SU-DHL-6 (cell line): Measurements from ENCODE around the gene GPX8.

Experiments
- H2AFZ ChIP-seq: fragments of 200-600 bp; sonication (generic); 2 replicates; pipeline ENCODE4 v1.6.1; 2014; ENCODE audit warnings: low read depth, mild to moderate bottlenecking, moderate library complexity, mixed read lengths, antibody characterized with exemption, low read length; ENCODE audit not compliant: severe bottlenecking
- H3F3A ChIP-seq: fragments of 200-600 bp; shearing (Covaris generic); 2 replicates; pipeline ENCODE4 v1.6.0; 2016; ENCODE audit warnings: antibody characterized with exemption, mild to moderate bottlenecking; ENCODE audit not compliant: insufficient read depth
- H3K27ac ChIP-seq: fragments of 200-600 bp; sonication (generic); 2 replicates; pipeline ENCODE4 v1.5.1; 2016; ENCODE audit warnings: low read depth, mild to moderate bottlenecking, low read length, moderate library complexity, mixed read lengths
- H3K27me3 ChIP-seq: fragments of 200-600 bp; sonication (generic), shearing (Covaris generic); 2 replicates; pipeline ENCODE4 v1.6.0; 2014; ENCODE audit warnings: mild to moderate bottlenecking, low read length
- H3K36me3 ChIP-seq: fragments of 200-600 bp; sonication (generic); 2 replicates; pipeline ENCODE4 v1.6.1; 2014; ENCODE audit warnings: mild to moderate bottlenecking, low read length, mixed read lengths
- H3K4me2 ChIP-seq: fragments of 300-600, 200-600 bp; shearing (Covaris generic), sonication (generic); 2 replicates; pipeline ENCODE4 v1.6.0; 2014; ENCODE audit warnings: low read length, low read depth, mild to moderate bottlenecking; ENCODE audit not compliant: poor library complexity, severe bottlenecking
- H3K4me3 ChIP-seq: fragments of 200-600 bp; sonication (generic); 2 replicates; pipeline ENCODE4 v1.5.1; 2014; ENCODE audit warnings: antibody characterized with exemption, low read length, mild to moderate bottlenecking, mixed read lengths; ENCODE audit not compliant: insufficient read depth, poor library complexity, severe bottlenecking
- H3K79me2 ChIP-seq: fragments of 200-600 bp; sonication (generic); 2 replicates; pipeline ENCODE4 v1.6.1; 2014; ENCODE audit warnings: mild to moderate bottlenecking, low read length, moderate library complexity; ENCODE audit not compliant: insufficient read depth
- H3K9ac ChIP-seq: fragments of 200-600 bp; sonication (generic); 2 replicates; pipeline ENCODE4 v1.7.0; 2014; ENCODE audit warnings: mild to moderate bottlenecking, low read length
- H3K9me2 ChIP-seq: fragments of 200-600 bp; sonication (generic); replicated peaks from 2 replicates; pipeline ENCODE4 v1.6.1; 2014; ENCODE audit warnings: low read length; ENCODE audit not compliant: insufficient read depth
- H3K9me3 ChIP-seq: fragments of 200-600 bp; sonication (generic); 2 replicates; pipeline ENCODE4 v1.6.1; 2014; ENCODE audit warnings: low read length, mixed read lengths; ENCODE audit not compliant: insufficient read depth
- H4K20me1 ChIP-seq: fragments of 200-600 bp; sonication (generic); 2 replicates; pipeline ENCODE4 v1.6.1; 2014; ENCODE audit warnings: low read depth, mild to moderate bottlenecking, antibody characterized with exemption, low read length, moderate library complexity, mixed read lengths
- CTCF ChIP-seq: fragments of 200-600 bp; sonication (generic); IDR thresholded peaks from one replicate; pipeline ENCODE4 v1.5.1; 2017; ENCODE audit warnings: antibody characterized with exemption, mild to moderate bottlenecking, low read length, moderate library complexity; ENCODE audit not compliant: insufficient read depth, poor library complexity, severe bottlenecking
- EZH2phosphoT487 ChIP-seq: fragments of 200-600 bp; sonication (generic), shearing (Covaris generic); conservative IDR thresholded peaks from 2 replicates; pipeline ENCODE4 v1.6.1; 2018; ENCODE audit warnings: mild to moderate bottlenecking, antibody characterized with exemption, low read length, moderate library complexity, mixed read lengths

Gene GPX8

GRCh38 chr5:55191165-55191564 lies 31.2 kb downstream of the GPX8 start:
- Histone ChIP-seq H3K79me2 (no peaks in the 10 kb centered on the region), H3K9me2 (no peaks in the 10 kb centered on the region), H3K27me3 (no peaks in the 10 kb centered on the region), H3K9ac (no peak overlapping the region), H3K27ac (no peak overlapping the region), H3K4me2 (no peak overlapping the region), H2AFZ (no peak overlapping the region), H3F3A (no peaks in the 10 kb centered on the region), H3K36me3 (no peaks in the 10 kb centered on the region), H4K20me1 (no peaks in the 10 kb centered on the region), H3K9me3 (no peaks in the 10 kb centered on the region), H3K4me3 (no peak overlapping the region)
- TF ChIP-seq CTCF = no peak
- TF ChIP-seq EZH2phosphoT487 = no peak

DNA sequence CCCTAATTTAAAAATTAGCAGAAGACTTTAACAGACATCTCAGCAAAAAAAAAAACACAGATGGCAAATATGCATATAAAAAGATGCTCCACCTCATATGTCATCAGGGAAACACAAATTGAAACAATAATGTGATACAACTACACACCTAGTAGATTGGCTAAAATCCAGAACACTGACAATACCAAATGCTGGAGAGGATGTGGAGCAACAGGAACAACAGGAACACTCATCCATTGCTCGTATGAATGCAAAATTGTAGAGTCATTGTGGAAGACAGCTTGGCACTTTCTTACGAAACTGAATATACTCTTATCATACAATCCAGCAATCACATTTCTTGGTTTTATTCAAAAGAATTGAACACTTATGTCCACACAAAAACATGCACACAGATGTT lies 45.0 kb downstream of the GPX8 start:
- TF ChIP-seq EZH2phosphoT487 (no peak), CTCF (no peak)
- Histone ChIP-seq H3K9ac (no peak overlapping the region), H2AFZ (no peak overlapping the region), H3K4me2 (no peak overlapping the region), H3K4me3 (no peak overlapping the region), H3F3A (no peaks in the 10 kb centered on the region), H3K9me2 (no peaks in the 10 kb centered on the region), H3K36me3 (no peaks in the 10 kb centered on the region), H3K27me3 (no peaks in the 10 kb centered on the region), H4K20me1 (no peaks in the 10 kb centered on the region), H3K9me3 (no peaks in the 10 kb centered on the region), H3K79me2 (no peaks in the 10 kb centered on the region), H3K27ac (no peak overlapping the region)

GRCh38 chr5:55211184-55211874 lies 51.4 kb downstream of the GPX8 start:
- Histone ChIP-seq H3K27me3 (no peaks in the 10 kb centered on the region), H2AFZ (no peak overlapping the region), H3K9me2 (no peaks in the 10 kb centered on the region), H4K20me1 (no peaks in the 10 kb centered on the region), H3K79me2 (no peaks in the 10 kb centered on the region), H3K27ac (no peak overlapping the region), H3F3A (no peaks in the 10 kb centered on the region), H3K36me3 (no peaks in the 10 kb centered on the region), H3K4me3 (no peak overlapping the region), H3K9me3 (no peaks in the 10 kb centered on the region), H3K9ac (no peak overlapping the region), H3K4me2 (no peak overlapping the region)
- TF ChIP-seq EZH2phosphoT487 (no peak), CTCF (no peak)
